GM23338 (cell line): ENCODE measurements around the gene MICAL2. TPM values are rescaled to one million over a fixed set of nuclear protein-coding genes. Genes with fewer than 3 reads are reported as not detected.

ENCODE experiments used
- ATAC-seq: fragments of 200-7000 bp; cut with Tn5 transposase; 3 replicates; pipeline ENCODE4 v1.9.1; 2020
- DNase-seq: peaks from one replicate; pipeline ENCODE4 v3.0.0-alpha.2; 2015; ENCODE audit warnings: low spot score
- H2AFZ ChIP-seq: fragments of 200-600 bp; sonication (generic); 2 replicates; pipeline ENCODE4 v1.8.0; 2016; ENCODE audit warnings: antibody characterized with exemption, mild to moderate bottlenecking, moderate library complexity
- H3F3A ChIP-seq: fragments of 200-600 bp; sonication (generic); replicated peaks from 2 replicates; pipeline ENCODE4 v1.8.0; 2017; ENCODE audit warnings: antibody characterized with exemption, mixed run types, low read depth
- H3K27ac ChIP-seq: fragments of 200-600 bp; sonication (generic); 2 replicates; pipeline ENCODE4 v1.6.1; 2016; ENCODE audit warnings: low read depth
- H3K27me3 ChIP-seq: fragments of 200-600 bp; sonication (generic); 2 replicates; pipeline ENCODE4 v1.8.0; 2016; ENCODE audit warnings: mild to moderate bottlenecking, mixed run types, moderate library complexity; ENCODE audit not compliant: insufficient read depth
- H3K36me3 ChIP-seq: fragments of 200-600 bp; sonication (generic); 2 replicates; pipeline ENCODE4 v1.8.0; 2016; ENCODE audit warnings: mild to moderate bottlenecking; ENCODE audit not compliant: insufficient read depth
- H3K4me1 ChIP-seq: fragments of 200-600 bp; sonication (generic); 2 replicates; pipeline ENCODE4 v1.8.0; 2016; ENCODE audit warnings: mild to moderate bottlenecking, moderate library complexity; ENCODE audit not compliant: insufficient read depth
- H3K4me2 ChIP-seq: fragments of 200-600 bp; sonication (generic); 2 replicates; pipeline ENCODE4 v1.7.1; 2017; ENCODE audit warnings: mixed run types
- H3K4me3 ChIP-seq: fragments of 200-600 bp; sonication (generic); 2 replicates; pipeline ENCODE4 v1.6.1; 2016; ENCODE audit warnings: mixed run types
- H3K79me2 ChIP-seq: fragments of 200-600 bp; sonication (generic); replicated peaks from 2 replicates; pipeline ENCODE4 v1.8.0; 2017; ENCODE audit warnings: mild to moderate bottlenecking; ENCODE audit not compliant: insufficient read depth
- H3K9me2 ChIP-seq: fragments of 200-600 bp; sonication (generic); 2 replicates; pipeline ENCODE4 v1.8.0; 2017; ENCODE audit not compliant: insufficient read depth
- H4K20me1 ChIP-seq: fragments of 200-600 bp; sonication (generic); replicated peaks from 2 replicates; pipeline ENCODE4 v1.8.0; 2017; ENCODE audit warnings: mild to moderate bottlenecking; ENCODE audit not compliant: insufficient read depth
- H3K27ac Mint-ChIP-seq: 2 replicates; pipeline ENCODE4 v1.8.0; 2020; ENCODE audit warnings: inconsistent platforms, mild to moderate bottlenecking, moderate library complexity, mixed read lengths
- H3K27me3 Mint-ChIP-seq: 3 replicates; pipeline ENCODE4 v1.8.0; 2022; ENCODE audit warnings: low read depth, mild to moderate bottlenecking, moderate library complexity, mixed read lengths, inconsistent platforms; ENCODE audit not compliant: insufficient read depth, poor library complexity
- H3K36me3 Mint-ChIP-seq: 3 replicates; pipeline ENCODE4 v1.8.0; 2021; ENCODE audit warnings: low read depth, mild to moderate bottlenecking, inconsistent platforms, moderate library complexity, mixed read lengths
- H3K4me1 Mint-ChIP-seq: 3 replicates; pipeline ENCODE4 v1.8.0; 2020; ENCODE audit warnings: mild to moderate bottlenecking, inconsistent platforms, mixed read lengths
- H3K4me3 Mint-ChIP-seq: 3 replicates; pipeline ENCODE4 v1.8.0; 2021; ENCODE audit warnings: moderate library complexity, mild to moderate bottlenecking, inconsistent platforms, mixed read lengths
- H3K9me3 Mint-ChIP-seq: 3 replicates; pipeline ENCODE4 v1.8.0; 2020; ENCODE audit warnings: moderate library complexity, mild to moderate bottlenecking, inconsistent platforms, mixed read lengths
- CREB1 ChIP-seq: fragments of 250-450 bp; sonication (Bioruptor Pico); IDR thresholded peaks from 2 replicates; pipeline ENCODE4 v1.5.0; 2020; ENCODE audit warnings: low read depth, mild to moderate bottlenecking, moderate library complexity
- CTCF ChIP-seq, 2 experiments: fragments of 200-600 bp in 1 of 2; sonication (generic) in 1 of 2; conservative IDR thresholded peaks; 2 replicates each; pipeline versions ENCODE4 v1.5.1 to v1.6.1; 2016 to 2017; ENCODE audit warnings: antibody characterized with exemption in 2 of 2, low read depth in 2 of 2, mild to moderate bottlenecking in 2 of 2, moderate library complexity in 1 of 2
- EZH2 ChIP-seq: fragments of 200-600 bp; sonication (generic); IDR thresholded peaks from one replicate; pipeline ENCODE4 v1.8.0; 2017; ENCODE audit warnings: antibody characterized with exemption, mild to moderate bottlenecking, low read depth; ENCODE audit not compliant: unreplicated experiment
- ZNF331 ChIP-seq: fragments of 250-450 bp; sonication (Bioruptor Pico); IDR thresholded peaks from 2 replicates; pipeline ENCODE4 v1.5.0; 2020; ENCODE audit warnings: low read depth, mild to moderate bottlenecking, moderate library complexity
- ZNF462 ChIP-seq: fragments of 250-450 bp; sonication (Bioruptor Pico); IDR thresholded peaks from 2 replicates; pipeline ENCODE4 v1.5.0; 2020; ENCODE audit warnings: mild to moderate bottlenecking, moderate library complexity
- polyA plus RNA-seq: library from polyadenylated mRNA; unstranded; fragments of >200 nt; fragmentation: Nextera tagmentation; extraction: Ambion mirVana; gene quantifications from 2 replicates; pipeline ENCODE4 v1.2.1, GENCODE V29; 2016
- total RNA-seq: library from RNA; depleted of rRNA; stranded (reverse); fragments of >200 nt; shearing (Covaris generic); gene quantifications from 2 replicates; pipeline ENCODE4 v1.2.3, GENCODE V29; 2014

Gene MICAL2
- total and polyA plus RNA-seq, 2 experiments from 2014 or later: 0.66 to 1.4 TPM

GRCh38 chr11:12111549-12112520, 1.4 kb downstream of the MICAL2 start (continued):
- no peak for TF ChIP-seq ZNF462
- TF ChIP-seq CTCF (conservative IDR thresholded peaks at IDR 0.05; ENCODE audit: low read depth in 2 of 2): no peak

- no peak for TF ChIP-seq ZNF331 (CRISPR knock-in tag)
- no peak for TF ChIP-seq CREB1 (CRISPR knock-in tag)
- TF ChIP-seq EZH2: no peak
- H3K79me2 ChIP-seq: no peaks in the 10 kb centered on the region
- H3K4me3 Mint-ChIP-seq: no peak overlapping the region
- no peak overlapping the region for H3K27ac Mint-ChIP-seq
- H3K4me1 ChIP-seq: peaks cover 4% of the 10 kb centered on the region
- H3K4me2 ChIP-seq: no peak overlapping the region
- no peaks in the 10 kb centered on the region for H3K36me3 ChIP-seq
- no peaks in the 10 kb centered on the region for H3K9me2 ChIP-seq
- DNase-seq (no peak), ATAC-seq (no peak)
- H3F3A ChIP-seq: 0 out of 2 replicates have a peak, but pooled peaks cover 3% of the 10 kb centered on the region
- no peaks in the 10 kb centered on the region for H4K20me1 ChIP-seq
- H3K27me3 ChIP-seq: peaks cover 34% of the 10 kb centered on the region
- H3K27me3 Mint-ChIP-seq: peaks cover 31% of the 10 kb centered on the region
- no peak overlapping the region for H3K4me3 ChIP-seq
- no peaks in the 10 kb centered on the region; the same call in 2 of the 3 replicates for H3K36me3 Mint-ChIP-seq
- H2AFZ ChIP-seq: no peak overlapping the region
- peaks cover 9% of the 10 kb centered on the region for H3K4me1 Mint-ChIP-seq
- no peaks in the 10 kb centered on the region for H3K9me3 Mint-ChIP-seq
- H3K27ac ChIP-seq: no peak overlapping the region
Measured at GRCh38 chr11:12112750-12113149, 2.4 kb downstream of the MICAL2 start.
